Measurements from ENCODE around the gene GPR39.

Gene GPR39

GRCh38 chr2:132636346-132636745 is 219.7 kb downstream of the GPR39 start:
- no peak for DNase-seq (ENCODE audit: low read depth in 2 of 3, low spot score in 1 of 3)

- DNase-seq (ENCODE audit: low read depth in 2 of 3, low spot score in 1 of 3): no peak
These were observed 221.9 kb downstream of the GPR39 start for GRCh38 chr2:132638313-132639040.

DNA sequence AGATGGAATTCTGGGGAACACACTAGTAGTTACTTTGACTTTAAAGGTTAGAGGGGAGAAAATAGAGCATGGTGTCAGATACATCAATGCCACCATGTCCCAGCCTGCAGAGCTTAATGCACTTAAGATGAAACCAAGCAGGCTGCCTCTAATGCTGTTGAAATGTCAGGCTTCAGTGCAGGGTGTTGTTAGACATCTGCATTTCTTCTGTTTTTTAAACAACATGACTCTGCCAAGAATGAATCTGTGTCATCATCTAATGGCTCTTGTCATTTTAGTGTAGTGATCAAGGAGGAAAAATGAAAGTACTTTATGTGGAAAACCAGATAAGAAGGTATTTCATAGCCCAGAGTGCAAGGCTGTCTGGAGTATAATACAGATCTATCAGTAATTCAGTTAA is 223.5 kb downstream of the GPR39 start:
- no peak for DNase-seq (ENCODE audit: low read depth in 2 of 3, low spot score in 1 of 3)

GRCh38 chr2:132641819-132642218 is 225.2 kb downstream of the GPR39 start:
- no peak for DNase-seq (ENCODE audit: low read depth in 2 of 3, low spot score in 1 of 3)

- DNase-seq (ENCODE audit: low read depth in 2 of 3, low spot score in 1 of 3): no peak
These were observed 225.8 kb downstream of the GPR39 start for GRCh38 chr2:132642415-132642814.

- DNase-seq (ENCODE audit: low read depth in 2 of 3, low spot score in 1 of 3): no peak
These were observed 228.6 kb downstream of the GPR39 start for GRCh38 chr2:132645176-132645575.

GRCh38 chr2:132645722-132646539 is 229.3 kb downstream of the GPR39 start:
- no peak for DNase-seq (ENCODE audit: low read depth in 2 of 3, low spot score in 1 of 3)

DNA sequence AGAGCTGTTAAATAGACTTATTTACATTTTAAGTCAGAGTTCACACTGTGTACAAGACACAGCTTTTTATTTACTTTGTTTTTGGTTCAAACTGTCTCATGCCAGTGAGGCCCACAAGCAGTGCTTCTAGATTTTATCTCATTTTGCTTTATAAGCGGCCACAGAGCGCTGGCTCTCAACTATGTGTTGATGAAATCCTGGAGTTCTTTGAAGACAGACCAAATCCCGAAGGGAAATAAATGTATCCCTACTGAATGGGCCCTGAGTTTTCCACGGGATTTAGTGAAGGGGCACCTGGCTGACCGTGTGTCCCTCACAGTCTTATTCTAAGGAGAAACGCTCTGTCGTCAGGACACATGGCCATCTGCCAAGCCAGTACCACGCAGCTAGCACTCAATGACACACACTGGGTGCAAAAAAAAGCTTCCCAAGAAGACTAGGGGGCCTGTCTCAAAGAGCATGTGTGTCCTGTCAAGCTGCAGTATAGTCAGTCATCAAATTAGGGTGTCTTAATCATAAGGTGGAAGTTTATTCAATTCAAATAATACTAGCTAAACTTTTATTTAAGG is 230.0 kb downstream of the GPR39 start:
- DNase-seq (ENCODE audit: low read depth in 2 of 3, low spot score in 1 of 3): no peak

DNA sequence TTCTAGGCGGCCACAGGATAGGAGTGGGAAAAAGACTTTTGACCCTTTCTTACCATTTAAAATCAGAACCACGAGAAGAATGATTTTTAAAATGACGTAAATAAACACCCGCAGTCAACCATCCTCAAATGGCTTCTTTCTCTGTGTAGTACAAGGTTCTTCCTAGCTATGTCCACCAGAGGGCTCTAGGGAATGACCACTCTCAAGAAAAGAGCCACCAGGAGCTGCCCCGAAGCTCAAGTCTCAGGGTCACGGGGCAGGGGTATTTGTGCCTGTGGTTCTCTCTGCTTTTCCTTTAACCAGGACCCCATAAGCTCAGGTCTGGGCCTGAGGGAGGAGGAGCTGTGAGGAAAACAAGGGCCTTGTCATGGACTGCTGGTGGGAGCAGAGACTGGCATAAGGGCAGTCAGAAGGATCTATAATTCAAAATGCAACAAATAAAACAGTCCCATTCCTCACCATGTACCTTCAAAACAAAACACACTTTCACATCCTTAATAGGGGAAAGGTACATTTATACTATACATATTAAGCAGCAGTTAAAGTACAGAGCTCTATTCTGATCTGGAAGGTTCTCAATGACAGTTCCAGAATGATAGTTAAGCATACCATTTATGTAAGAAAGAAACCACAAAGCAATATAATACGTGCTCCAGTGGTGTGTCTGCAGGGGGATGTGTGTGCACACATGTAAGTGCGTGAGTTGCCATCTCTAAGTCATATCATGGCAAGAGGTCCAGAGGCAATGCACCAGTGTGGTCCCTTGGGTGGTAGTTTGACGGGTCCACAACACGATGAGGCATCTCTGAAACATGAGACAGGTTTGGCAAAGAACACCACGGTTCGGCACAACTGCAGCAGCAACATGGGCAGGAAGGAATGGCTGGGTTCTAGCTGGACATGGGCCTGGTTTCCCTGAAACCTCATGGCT is 234.8 kb downstream of the GPR39 start:
- no peak for DNase-seq (ENCODE audit: low read depth in 2 of 3, low spot score in 1 of 3)

- DNase-seq (ENCODE audit: low read depth in 2 of 3, low spot score in 1 of 3): no peak
These were observed 235.9 kb downstream of the GPR39 start for GRCh38 chr2:132652474-132652873.

DNA sequence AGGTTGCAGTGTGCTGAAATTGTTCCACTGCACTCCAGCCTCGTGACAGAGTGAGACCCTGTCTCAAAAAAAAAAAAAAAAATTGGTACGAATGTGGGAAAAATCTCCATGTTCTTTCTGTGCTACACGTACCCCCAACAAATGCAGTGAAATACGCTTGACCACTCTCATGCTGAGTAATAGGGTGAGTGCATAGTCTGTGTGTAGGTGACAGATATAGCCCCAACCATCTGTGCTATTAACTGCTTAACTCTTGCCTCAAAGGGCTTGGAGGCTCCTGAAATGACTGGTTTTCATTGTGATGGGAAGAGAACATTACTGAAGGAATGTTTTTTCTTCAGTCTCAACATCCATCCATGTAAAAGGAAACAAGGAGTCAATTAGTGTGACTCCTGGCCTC is 237.7 kb downstream of the GPR39 start:
- no peak for DNase-seq (ENCODE audit: low read depth in 2 of 3, low spot score in 1 of 3)

GRCh38 chr2:132654968-132655367 is 238.4 kb downstream of the GPR39 start:
- DNase-seq (ENCODE audit: low read depth in 2 of 3, low spot score in 1 of 3): no peak

GRCh38 chr2:132656266-132656975 is 239.8 kb downstream of the GPR39 start:
- no peak for DNase-seq (ENCODE audit: low read depth in 2 of 3, low spot score in 1 of 3)

- no peak for DNase-seq (ENCODE audit: low read depth in 2 of 3, low spot score in 1 of 3)
These were observed 242.7 kb downstream of the GPR39 start for GRCh38 chr2:132659331-132659730.

GRCh38 chr2:132662732-132663131 is 246.1 kb downstream of the GPR39 start:
- DNase-seq (ENCODE audit: low read depth in 2 of 3, low spot score in 1 of 3): no peak

- no peak for DNase-seq (ENCODE audit: low read depth in 2 of 3, low spot score in 1 of 3)
These were observed 247.5 kb downstream of the GPR39 start for GRCh38 chr2:132664096-132664495.

DNA sequence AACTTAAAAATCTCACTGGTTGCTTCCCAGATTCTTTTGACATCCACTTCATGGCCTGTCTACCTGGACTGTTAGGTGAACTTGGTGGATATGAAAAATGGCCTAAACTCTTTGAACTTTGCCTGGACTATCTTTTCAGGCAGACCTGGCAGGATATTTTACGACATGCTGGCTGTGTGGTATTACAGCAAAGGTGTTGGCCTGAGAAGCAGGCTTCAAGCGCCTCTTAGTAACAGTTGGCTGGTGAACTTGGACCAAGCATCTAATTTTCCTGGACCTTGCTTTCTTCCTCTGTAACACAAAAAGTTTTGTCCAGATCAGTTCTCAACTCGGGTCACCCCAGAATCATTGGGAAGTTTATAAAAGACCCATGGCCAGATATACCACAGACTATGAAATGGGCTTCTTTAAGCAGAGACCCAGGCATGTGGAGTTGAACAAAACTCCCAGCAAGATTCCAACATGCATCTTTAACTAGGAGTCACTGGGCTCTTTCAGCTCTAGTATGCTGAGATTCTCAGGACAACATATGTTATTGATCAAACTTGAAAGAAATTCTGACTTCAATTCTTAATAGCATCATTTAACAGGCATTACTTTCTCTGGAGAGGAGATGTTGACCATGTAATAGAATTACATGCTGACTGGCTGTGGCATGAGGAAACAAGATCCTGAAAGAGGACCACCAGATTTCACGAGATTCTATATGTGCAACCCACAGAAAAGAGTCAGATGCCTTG is 249.0 kb downstream of the GPR39 start:
- DNase-seq (ENCODE audit: low read depth in 2 of 3, low spot score in 1 of 3): no peak

DNA sequence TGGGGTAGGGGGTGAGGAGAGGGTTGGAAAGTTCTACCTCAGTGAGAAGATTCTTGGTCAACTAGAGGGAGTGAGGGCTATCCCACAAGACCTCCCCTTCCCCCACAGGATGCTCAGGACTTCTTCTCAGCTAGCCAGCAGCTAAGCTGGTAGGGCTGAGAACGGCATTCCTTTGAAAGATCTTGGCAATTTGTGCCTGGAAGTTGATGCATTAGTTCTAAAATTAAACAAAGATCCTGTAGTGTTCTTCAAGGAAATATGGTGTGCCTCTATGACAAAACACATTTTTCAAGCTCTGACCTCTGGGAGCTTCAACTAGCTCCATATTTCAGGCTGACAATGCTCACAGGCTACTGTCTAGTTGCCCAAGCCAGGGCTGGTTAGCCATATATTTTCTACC is 251.1 kb downstream of the GPR39 start:
- DNase-seq (ENCODE audit: low read depth in 2 of 3, low spot score in 1 of 3): no peak

DNA sequence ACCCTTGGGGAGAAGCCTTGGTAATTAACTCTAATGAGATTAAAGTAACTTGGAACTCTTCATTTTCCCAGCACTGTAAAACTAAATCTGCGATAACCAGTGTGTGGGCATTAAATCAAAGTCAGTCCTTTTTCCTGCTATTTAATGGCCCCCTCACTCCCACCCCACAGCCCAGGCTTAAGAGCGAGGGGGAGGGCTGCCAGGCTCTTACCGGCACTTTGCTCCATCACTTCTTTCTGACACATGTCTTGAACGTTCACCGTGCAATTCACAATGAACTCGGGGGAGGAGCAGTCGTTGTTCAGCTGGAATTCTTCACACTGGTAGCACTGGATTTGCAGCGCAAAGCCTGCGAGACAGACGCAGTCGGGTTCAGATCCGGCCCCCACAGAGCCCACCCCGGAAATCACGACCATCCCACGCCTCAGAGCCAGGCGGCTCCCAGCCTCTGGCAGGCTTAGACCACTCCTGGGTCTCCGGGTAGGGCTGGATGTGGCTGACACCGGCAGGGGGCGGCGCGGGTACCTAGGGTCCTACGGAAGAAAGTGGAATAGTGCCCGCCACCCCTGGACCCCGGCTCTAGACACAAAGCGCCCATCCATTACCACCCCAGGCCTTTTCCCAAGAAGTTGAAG is 251.7 kb downstream of the GPR39 start:
- no peak for DNase-seq (ENCODE audit: low read depth in 2 of 3, low spot score in 1 of 3)
